Measurements from ENCODE around the gene SUCNR1. TPM values are rescaled to one million over a fixed set of nuclear protein-coding genes. Genes with fewer than 3 reads are reported as not detected.
A peak's percentile ranks its signal among the peaks of the same experiment; 100 is the strongest.

The SUCNR1 gene
- total RNA-seq, 2 donors from 2014 or later: 1.1 to 1.5 TPM

DNA sequence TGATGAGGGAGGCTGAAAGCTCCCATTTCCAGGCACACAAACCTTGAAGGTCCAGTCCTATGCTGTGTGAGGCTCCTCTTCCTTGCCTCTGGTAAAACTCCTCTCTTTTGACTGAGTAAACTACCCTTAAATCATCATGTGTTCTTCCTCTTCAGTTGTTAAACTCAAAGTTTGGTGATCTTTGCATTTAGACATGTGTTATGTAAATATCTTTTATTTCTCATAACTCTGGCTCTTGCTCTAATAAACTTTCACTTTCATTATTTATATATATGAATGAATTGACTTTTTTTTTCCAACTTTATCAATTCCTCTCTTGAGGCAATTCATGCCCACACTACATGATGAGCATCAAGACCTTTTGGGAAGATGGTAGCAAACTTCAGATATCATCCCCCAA lies 26.6 kb downstream of the SUCNR1 start:
- H3K4me3 ChIP-seq: no peak overlapping the region
- no peaks in the 10 kb centered on the region for H3K36me3 ChIP-seq
- H3K4me1 ChIP-seq: peaks cover 0 to 49% of the 10 kb centered on the region in 2 donors
- TF ChIP-seq, protein P1, sequence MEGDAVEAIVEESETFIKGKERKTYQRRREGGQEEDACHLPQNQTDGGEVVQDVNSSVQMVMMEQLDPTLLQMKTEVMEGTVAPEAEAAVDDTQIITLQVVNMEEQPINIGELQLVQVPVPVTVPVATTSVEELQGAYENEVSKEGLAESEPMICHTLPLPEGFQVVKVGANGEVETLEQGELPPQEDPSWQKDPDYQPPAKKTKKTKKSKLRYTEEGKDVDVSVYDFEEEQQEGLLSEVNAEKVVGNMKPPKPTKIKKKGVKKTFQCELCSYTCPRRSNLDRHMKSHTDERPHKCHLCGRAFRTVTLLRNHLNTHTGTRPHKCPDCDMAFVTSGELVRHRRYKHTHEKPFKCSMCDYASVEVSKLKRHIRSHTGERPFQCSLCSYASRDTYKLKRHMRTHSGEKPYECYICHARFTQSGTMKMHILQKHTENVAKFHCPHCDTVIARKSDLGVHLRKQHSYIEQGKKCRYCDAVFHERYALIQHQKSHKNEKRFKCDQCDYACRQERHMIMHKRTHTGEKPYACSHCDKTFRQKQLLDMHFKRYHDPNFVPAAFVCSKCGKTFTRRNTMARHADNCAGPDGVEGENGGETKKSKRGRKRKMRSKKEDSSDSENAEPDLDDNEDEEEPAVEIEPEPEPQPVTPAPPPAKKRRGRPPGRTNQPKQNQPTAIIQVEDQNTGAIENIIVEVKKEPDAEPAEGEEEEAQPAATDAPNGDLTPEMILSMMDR (IDR thresholded peaks at IDR 0.05): no peak
- no peaks in the 10 kb centered on the region for H3K9me3 ChIP-seq
- H3K27ac ChIP-seq: no peak overlapping the region
- DNase-seq (ENCODE audit: low spot score): no peak
- no peaks in the 10 kb centered on the region for H3K27me3 ChIP-seq

DNA sequence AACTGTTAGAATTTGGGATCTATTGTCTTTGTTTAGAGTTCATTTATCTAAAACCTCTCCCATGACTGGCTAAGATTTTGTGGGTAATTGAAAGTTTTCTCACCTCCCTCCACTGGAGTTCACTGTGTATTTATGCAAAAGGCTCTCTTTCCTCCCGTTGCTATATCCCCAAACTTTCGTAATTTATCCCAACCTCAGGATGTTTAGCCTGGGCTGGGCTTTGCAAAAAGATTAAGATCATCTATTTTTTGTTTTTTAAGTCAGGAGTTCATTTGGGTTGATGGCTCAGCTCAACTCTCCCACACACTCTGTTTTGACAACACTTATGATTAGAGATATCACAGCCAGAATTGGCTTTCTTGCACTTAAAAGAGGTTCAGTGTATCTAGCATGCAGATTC lies 27.0 kb downstream of the SUCNR1 start:
- H3K9me3 ChIP-seq: no peaks in the 10 kb centered on the region
- TF ChIP-seq, protein P1 (IDR thresholded peaks at IDR 0.05): no peak
- no peak for DNase-seq (ENCODE audit: low spot score)
- H3K4me3 ChIP-seq: no peak overlapping the region
- no peaks in the 10 kb centered on the region for H3K27me3 ChIP-seq
- H3K27ac ChIP-seq: no peak overlapping the region
- H3K36me3 ChIP-seq: no peaks in the 10 kb centered on the region
- H3K4me1 ChIP-seq: peaks cover 0 to 49% of the 10 kb centered on the region in 2 donors

DNA sequence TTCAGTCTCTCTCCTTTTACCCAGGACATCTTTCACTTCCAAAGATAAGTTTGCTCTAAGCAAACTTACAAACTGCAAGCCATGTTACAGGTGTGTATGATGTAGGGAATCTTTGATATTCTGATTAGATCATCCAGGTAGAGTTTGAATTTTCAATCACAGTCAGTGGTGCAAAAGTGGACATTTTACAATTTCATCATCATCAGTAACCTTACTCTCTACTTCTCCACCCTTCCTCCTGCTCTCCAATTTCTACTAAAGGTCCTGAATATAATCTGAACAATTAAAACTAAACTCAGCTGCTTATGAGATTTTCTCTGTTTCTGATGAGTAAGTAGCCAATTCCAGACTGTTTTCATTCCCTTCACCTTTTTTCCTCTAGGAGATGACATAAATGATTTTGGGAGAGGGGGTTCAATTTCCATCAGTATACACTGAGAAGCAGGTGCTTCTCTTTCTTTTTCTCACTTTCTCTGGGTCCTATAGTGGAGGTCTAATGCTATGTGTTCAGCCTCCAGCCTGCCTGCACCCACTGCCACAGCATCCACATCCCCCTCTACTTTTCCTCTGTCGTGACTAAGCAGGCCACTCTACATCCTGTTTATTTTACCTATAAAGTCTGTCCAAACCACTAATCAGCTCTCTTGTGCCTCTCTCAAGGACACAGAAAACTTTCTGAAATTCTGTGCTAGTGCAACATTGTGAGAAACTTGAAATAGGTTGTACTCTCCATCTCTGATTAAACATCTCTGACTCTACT lies 27.6 kb downstream of the SUCNR1 start:
- DNase-seq (ENCODE audit: low spot score): no peak
- H3K36me3 ChIP-seq: no peaks in the 10 kb centered on the region

DNA sequence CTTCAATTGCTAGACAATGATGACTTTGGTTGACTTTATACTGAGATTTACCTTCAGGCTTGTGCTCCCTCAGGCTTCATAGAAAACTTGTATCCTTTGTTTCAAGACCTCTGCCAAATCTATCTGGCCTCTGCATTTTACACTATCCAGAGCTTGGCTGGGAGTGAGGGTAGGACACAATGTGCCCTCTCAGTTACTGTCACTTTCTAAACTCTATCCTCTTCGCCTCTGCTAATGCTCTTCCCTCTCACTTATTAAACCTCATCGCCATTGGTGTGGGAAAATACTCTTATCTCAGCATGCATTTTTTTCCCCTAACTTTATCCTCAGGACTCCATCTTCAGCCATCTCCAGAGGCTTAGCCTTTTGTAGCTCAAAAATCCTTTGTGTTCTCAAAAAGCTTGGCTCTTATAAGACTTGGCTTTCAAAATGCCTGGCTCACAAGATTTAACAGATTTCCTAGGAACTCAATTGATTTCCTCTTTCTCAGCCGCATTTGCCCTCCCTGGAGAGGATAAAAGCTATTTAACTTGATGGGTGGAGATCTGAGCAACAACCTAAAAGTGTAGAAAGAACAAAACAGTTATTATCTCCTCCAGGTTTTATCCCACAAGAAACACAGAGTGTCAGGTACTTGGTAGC lies 28.3 kb downstream of the SUCNR1 start:
- H3K9me3 ChIP-seq: no peaks in the 10 kb centered on the region
- H3K4me3 ChIP-seq: no peak overlapping the region
- no peaks in the 10 kb centered on the region for H3K27me3 ChIP-seq
- peaks cover 0 to 49% of the 10 kb centered on the region in 2 donors for H3K4me1 ChIP-seq
- TF ChIP-seq, protein P1 (IDR thresholded peaks at IDR 0.05): no peak
- peak overlapping the region; percentile 44 to 82 for H3K27ac ChIP-seq
- DNase-seq (ENCODE audit: low spot score): no peak
- H3K36me3 ChIP-seq: no peaks in the 10 kb centered on the region

More for the DNA sequence above, 27.6 kb downstream of the SUCNR1 start:
- H3K4me1 ChIP-seq: peaks cover 0 to 49% of the 10 kb centered on the region in 2 donors
- TF ChIP-seq, protein P1 (IDR thresholded peaks at IDR 0.05): no peak
- H3K27me3 ChIP-seq: no peaks in the 10 kb centered on the region
- H3K4me3 ChIP-seq: no peak overlapping the region
- H3K9me3 ChIP-seq: no peaks in the 10 kb centered on the region
- peak overlapping the region; percentile 44 to 82 for H3K27ac ChIP-seq

DNA sequence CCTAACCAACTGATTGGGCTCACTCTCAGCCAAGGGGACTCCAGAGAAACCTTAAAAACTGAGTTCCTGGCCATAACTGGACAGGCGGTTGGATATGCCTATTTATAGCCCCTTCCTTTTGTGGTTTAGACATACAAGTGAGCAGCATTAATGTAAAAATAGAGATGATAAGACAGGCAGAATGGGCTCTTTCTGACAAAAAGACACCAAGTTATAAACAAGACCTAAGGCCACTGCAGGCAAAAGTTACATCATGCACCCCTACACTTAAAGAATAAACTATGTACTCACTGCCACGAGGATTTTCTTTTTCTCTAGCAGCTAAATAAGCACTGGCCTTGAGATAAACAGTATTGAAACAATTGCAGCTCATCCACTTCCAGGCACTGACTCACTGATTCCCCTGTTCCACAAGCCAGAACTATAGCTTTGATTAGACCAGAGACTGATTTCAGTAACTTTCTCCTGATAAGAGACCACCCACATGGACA lies 30.1 kb downstream of the SUCNR1 start:
- Histone ChIP-seq H3K4me3 (no peak overlapping the region), H3K36me3 (no peaks in the 10 kb centered on the region), H3K27ac (peak overlapping the region; percentile 47 to 82), H3K9me3 (no peaks in the 10 kb centered on the region), H3K27me3 (no peaks in the 10 kb centered on the region), H3K4me1 (peaks cover 0 to 49% of the 10 kb centered on the region in 2 donors)
- DNase-seq (ENCODE audit: low spot score): no peak
- TF ChIP-seq, protein P1 (IDR thresholded peaks at IDR 0.05): no peak

All from right atrium auricular region (tissue), 2 donors.